ENCODE measurements around the gene NSRP1. TPM values are rescaled to one million over a fixed set of nuclear protein-coding genes. Genes with fewer than 3 reads are reported as not detected.

NSRP1 gene
- total RNA-seq, 1 donor from 2014 or later: 20.2 TPM

DNA sequence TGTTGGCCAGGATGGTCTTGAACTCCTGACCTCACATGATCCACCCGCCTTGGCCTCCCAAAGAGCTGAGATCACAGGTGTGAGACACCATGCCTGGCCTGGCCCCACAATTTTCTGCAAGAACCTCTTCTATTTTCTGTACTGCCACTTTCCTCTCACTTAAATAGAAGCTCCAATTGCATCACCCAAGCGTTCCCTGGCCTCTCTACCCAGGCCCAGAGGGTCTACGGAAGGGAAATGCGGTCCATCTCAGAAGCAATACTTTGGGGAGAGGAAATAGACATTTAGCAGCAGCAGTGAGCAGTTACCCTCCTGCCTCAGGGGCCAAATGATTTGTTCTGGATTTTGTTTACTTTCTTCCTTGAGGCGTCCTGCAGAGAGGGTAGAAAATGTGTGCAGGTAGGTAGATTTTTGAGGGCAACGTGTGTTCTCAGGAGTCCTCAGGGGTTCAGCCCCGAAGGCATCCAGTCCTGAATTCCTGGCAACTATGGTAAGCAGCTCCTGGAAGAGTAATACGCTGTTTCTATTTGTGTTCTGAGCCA lies 107.9 kb downstream of the NSRP1 start:
- H3K36me3 Mint-ChIP-seq (ENCODE audit: low read depth, unreplicated experiment): peaks cover 4% of the 10 kb centered on the region
- H3K9me3 Mint-ChIP-seq (ENCODE audit: unreplicated experiment): no peaks in the 10 kb centered on the region
- no peak for TF ChIP-seq CTCF (IDR thresholded peaks at IDR 0.05; ENCODE audit: unreplicated experiment)
- no peak for DNase-seq (ENCODE audit: low spot score)
- H3K27me3 Mint-ChIP-seq (ENCODE audit: unreplicated experiment): peaks cover 3% of the 10 kb centered on the region
- H3K4me1 Mint-ChIP-seq (ENCODE audit: unreplicated experiment): peaks cover 15% of the 10 kb centered on the region
- no peak overlapping the region for H3K4me3 Mint-ChIP-seq (ENCODE audit: unreplicated experiment)
- H3K27ac Mint-ChIP-seq (ENCODE audit: unreplicated experiment): no peak overlapping the region

DNA sequence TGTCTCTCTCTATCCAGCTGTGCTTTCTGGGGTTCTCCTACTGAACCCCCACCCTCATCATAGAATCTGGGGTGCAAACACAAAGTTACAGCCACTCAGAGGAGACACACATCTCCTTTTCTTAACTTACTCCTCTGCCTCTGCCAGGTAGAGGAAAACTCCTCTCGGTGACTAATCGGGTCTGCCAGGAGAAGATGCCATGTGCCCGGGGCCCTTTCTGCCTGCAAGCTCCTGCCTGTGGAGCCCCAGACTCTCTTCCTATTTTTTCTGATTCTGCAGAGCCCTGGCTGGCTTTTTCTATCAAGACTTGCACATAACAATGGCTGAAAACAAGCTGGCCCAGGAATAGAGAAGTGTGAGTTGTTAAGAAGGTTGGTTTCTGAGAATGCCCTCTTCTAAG lies 108.5 kb downstream of the NSRP1 start:
- no peak for DNase-seq (ENCODE audit: low spot score)
- peaks cover 14% of the 10 kb centered on the region for H3K4me1 Mint-ChIP-seq (ENCODE audit: unreplicated experiment)
- TF ChIP-seq CTCF (IDR thresholded peaks at IDR 0.05; ENCODE audit: unreplicated experiment): no peak
- H3K27ac Mint-ChIP-seq (ENCODE audit: unreplicated experiment): no peak overlapping the region
- H3K36me3 Mint-ChIP-seq (ENCODE audit: low read depth, unreplicated experiment): peaks cover 4% of the 10 kb centered on the region
- peaks cover 3% of the 10 kb centered on the region for H3K27me3 Mint-ChIP-seq (ENCODE audit: unreplicated experiment)
- H3K9me3 Mint-ChIP-seq (ENCODE audit: unreplicated experiment): no peaks in the 10 kb centered on the region
- no peak overlapping the region for H3K4me3 Mint-ChIP-seq (ENCODE audit: unreplicated experiment)

DNA sequence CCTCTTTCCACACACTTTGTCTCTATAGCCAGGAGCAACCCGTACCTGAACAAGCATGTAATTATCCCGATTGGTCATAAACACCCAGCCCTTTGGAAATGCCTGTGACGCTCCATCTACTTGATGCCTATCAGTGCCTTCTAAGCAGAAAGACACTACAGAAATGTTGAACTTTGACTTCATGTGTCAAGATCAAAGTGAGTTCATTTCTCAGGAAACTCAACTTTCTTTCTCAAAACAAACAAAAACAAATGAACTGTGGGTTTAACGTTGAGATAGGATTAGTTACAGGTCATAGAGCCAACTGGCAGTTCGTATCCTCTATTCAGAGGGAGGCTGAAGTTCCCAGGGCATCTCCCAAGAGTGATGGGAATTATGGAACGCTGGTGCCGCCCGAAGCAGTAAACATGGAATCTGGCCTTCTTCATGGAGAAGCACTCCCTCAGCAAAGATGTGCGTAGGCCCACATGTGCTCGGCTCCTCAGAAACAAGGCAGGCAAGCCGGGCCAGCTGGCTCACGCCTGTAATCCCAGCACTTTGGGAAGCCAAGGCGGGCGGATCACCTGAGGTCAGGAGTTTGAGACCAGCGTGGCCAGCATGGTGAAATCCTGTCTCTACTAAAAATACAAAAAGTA lies 109.4 kb downstream of the NSRP1 start:
- DNase-seq (ENCODE audit: low spot score): no peak
- TF ChIP-seq CTCF (IDR thresholded peaks at IDR 0.05; ENCODE audit: unreplicated experiment): no peak
- H3K4me1 Mint-ChIP-seq (ENCODE audit: unreplicated experiment): peaks cover 15% of the 10 kb centered on the region
- H3K4me3 Mint-ChIP-seq (ENCODE audit: unreplicated experiment): no peak overlapping the region
- H3K9me3 Mint-ChIP-seq (ENCODE audit: unreplicated experiment): no peaks in the 10 kb centered on the region
- no peak overlapping the region for H3K27ac Mint-ChIP-seq (ENCODE audit: unreplicated experiment)
- peaks cover 5% of the 10 kb centered on the region for H3K27me3 Mint-ChIP-seq (ENCODE audit: unreplicated experiment)
- peaks cover 4% of the 10 kb centered on the region for H3K36me3 Mint-ChIP-seq (ENCODE audit: low read depth, unreplicated experiment)

- peaks cover 17% of the 10 kb centered on the region for H3K4me1 Mint-ChIP-seq (ENCODE audit: unreplicated experiment)
These were observed 110.3 kb downstream of the NSRP1 start for GRCh38 chr17:30226878-30227277.

More at GRCh38 chr17:30226878-30227277, 110.3 kb downstream of the NSRP1 start:
- Mint-ChIP-seq H3K27me3 (ENCODE audit: unreplicated experiment) (peaks cover 5% of the 10 kb centered on the region), H3K9me3 (ENCODE audit: unreplicated experiment) (no peaks in the 10 kb centered on the region), H3K4me3 (ENCODE audit: unreplicated experiment) (peak overlapping the region; percentile 15), H3K27ac (ENCODE audit: unreplicated experiment) (no peak overlapping the region), H3K36me3 (ENCODE audit: low read depth, unreplicated experiment) (peaks cover 2% of the 10 kb centered on the region)
- DNase-seq (ENCODE audit: low spot score): no peak
- TF ChIP-seq CTCF (IDR thresholded peaks at IDR 0.05; ENCODE audit: unreplicated experiment): no peak
